Stimulated activated CD8-positive, alpha-beta memory T cell treated with anti-CD3 and anti-CD28 coated beads, Interleukin-4, amount 100 ng/mL, for 4 hours (primary cell): Measurements from ENCODE around the gene PIR.

ENCODE experiments used
- DNase-seq, 2 donors: peaks; one replicate each; pipeline ENCODE4 v3.0.0-alpha.2; 2020; ENCODE audit warnings: low read depth in 2 of 2, low spot score in 1 of 2

Gene PIR

GRCh38 chrX:15492469-15492868, 664 bp downstream of the PIR start:
- no peak for DNase-seq

GRCh38 chrX:15483891-15484290, 9.2 kb downstream of the PIR start:
- no peak for DNase-seq

- DNase-seq = no peak
Measured at GRCh38 chrX:15475486-15475885, 17.6 kb downstream of the PIR start.

- DNase-seq = no peak
Measured at GRCh38 chrX:15475021-15475420, 18.1 kb downstream of the PIR start.

- DNase-seq = no peak
Measured at GRCh38 chrX:15474028-15474427, 19.1 kb downstream of the PIR start.

- no peak for DNase-seq
Measured at GRCh38 chrX:15472531-15472930, 20.6 kb downstream of the PIR start.

GRCh38 chrX:15471028-15471427, 22.1 kb downstream of the PIR start:
- peak; percentile 6 to 8 for DNase-seq

- no peak for DNase-seq
Measured at GRCh38 chrX:15469613-15470012, 23.5 kb downstream of the PIR start.

- no peak for DNase-seq
Measured at GRCh38 chrX:15468036-15468435, 25.1 kb downstream of the PIR start.

GRCh38 chrX:15465896-15466651, 27.1 kb downstream of the PIR start:
- no peak for DNase-seq

- DNase-seq = no peak
Measured at GRCh38 chrX:15465347-15465746, 27.8 kb downstream of the PIR start.

GRCh38 chrX:15464704-15465103, 28.4 kb downstream of the PIR start:
- DNase-seq = no peak

GRCh38 chrX:15451913-15452312, 41.2 kb downstream of the PIR start:
- DNase-seq = no peak

- DNase-seq = no peak
Measured at GRCh38 chrX:15448010-15448639, 45.0 kb downstream of the PIR start.

- DNase-seq = no peak
Measured at GRCh38 chrX:15441464-15441863, 51.7 kb downstream of the PIR start.

- DNase-seq = no peak
Measured at GRCh38 chrX:15438332-15438731, 54.8 kb downstream of the PIR start.

GRCh38 chrX:15437724-15438123, 55.4 kb downstream of the PIR start:
- no peak for DNase-seq

GRCh38 chrX:15435836-15436619, 57.1 kb downstream of the PIR start:
- no peak for DNase-seq

GRCh38 chrX:15434205-15434604, 58.9 kb downstream of the PIR start:
- DNase-seq = no peak

GRCh38 chrX:15430584-15430983, 62.5 kb downstream of the PIR start:
- DNase-seq = no peak

GRCh38 chrX:15430076-15430475, 63.1 kb downstream of the PIR start:
- no peak for DNase-seq

- DNase-seq = no peak
Measured at GRCh38 chrX:15425024-15425423, 68.1 kb downstream of the PIR start.
